GM12865 (cell line): ENCODE measurements around the gene C4orf50.

Source experiments
- DNase-seq: peaks from one replicate; pipeline ENCODE4 v3.0.0; 2010; ENCODE audit warnings: low read depth
- H3K4me3 ChIP-seq: 2 replicates; pipeline ENCODE4 v1.5.1; 2011; ENCODE audit warnings: mild to moderate bottlenecking, low read depth, low read length, control low read depth
- CTCF ChIP-seq: IDR thresholded peaks from 2 replicates; pipeline ENCODE4 v1.5.1; 2011; ENCODE audit warnings: low read length, control low read depth, low read depth, inconsistent platforms; ENCODE audit not compliant: insufficient read depth; ENCODE audit errors: missing control alignments

The C4orf50 gene

GRCh38 chr4:5980436-5981155, 37.6 kb downstream of the C4orf50 start:
- no peak for DNase-seq
- no peak for TF ChIP-seq CTCF

GRCh38 chr4:5979981-5980380, 38.2 kb downstream of the C4orf50 start:
- no peak for DNase-seq
- H3K4me3 ChIP-seq = no peak overlapping the region
- no peak for TF ChIP-seq CTCF

More at GRCh38 chr4:5980436-5981155, 37.6 kb downstream of the C4orf50 start:
- H3K4me3 ChIP-seq = no peak overlapping the region

- no peak for DNase-seq
- no peak for TF ChIP-seq CTCF
- H3K4me3 ChIP-seq = no peak overlapping the region
Measured at GRCh38 chr4:5976921-5977320, 41.3 kb downstream of the C4orf50 start.

GRCh38 chr4:5976431-5976830, 41.8 kb downstream of the C4orf50 start:
- TF ChIP-seq CTCF = no peak
- no peak overlapping the region for H3K4me3 ChIP-seq
- no peak for DNase-seq

- no peak for TF ChIP-seq CTCF
- no peak overlapping the region for H3K4me3 ChIP-seq
- DNase-seq = no peak
Measured at GRCh38 chr4:5974321-5974720, 43.9 kb downstream of the C4orf50 start.

- H3K4me3 ChIP-seq = no peak overlapping the region
- no peak for TF ChIP-seq CTCF
- DNase-seq = no peak
Measured at GRCh38 chr4:5973486-5974220, 44.6 kb downstream of the C4orf50 start.
